ENCODE measurements around the gene METTL26. TPM values are rescaled to one million over a fixed set of nuclear protein-coding genes. Genes with fewer than 3 reads are reported as not detected.

Gene METTL26
- total RNA-seq, 1 donor from 2014 or later: 46.0 TPM

DNA sequence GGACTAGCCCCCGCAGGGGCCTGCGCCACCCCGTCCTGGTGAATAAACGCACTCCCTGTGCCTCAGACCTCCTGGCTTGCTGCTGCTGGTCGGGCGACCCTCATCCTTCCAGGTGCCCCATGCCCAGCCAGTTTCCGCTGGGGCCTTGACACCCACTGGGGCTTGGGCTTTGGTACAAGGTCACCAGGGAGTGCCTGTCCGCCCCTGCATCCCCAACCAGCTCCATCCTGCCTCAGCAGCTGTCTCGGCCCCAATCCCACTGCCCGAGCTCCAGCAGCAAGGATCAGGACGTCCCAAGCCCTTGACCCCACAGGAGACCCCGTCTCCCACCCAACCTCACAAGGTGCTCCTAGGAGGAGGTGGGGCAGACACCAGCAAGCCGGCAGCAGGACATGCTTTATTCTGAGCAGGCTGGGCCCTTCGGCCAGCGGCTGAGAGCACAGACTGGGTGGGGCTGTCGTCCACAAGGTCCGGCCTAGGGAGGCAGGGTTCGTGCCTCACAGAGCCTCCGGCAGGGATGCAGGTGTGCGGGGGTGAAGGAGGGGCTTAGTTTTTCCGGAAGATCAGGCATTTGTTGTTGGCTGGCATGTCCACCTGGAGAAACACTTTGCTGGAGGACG is 1.9 kb downstream of the METTL26 start:
- H3K4me2 ChIP-seq: no peak overlapping the region
- H3K4me1 Mint-ChIP-seq: peaks cover 26% of the 10 kb centered on the region
- no peak overlapping the region for H3K27ac ChIP-seq
- DNase-seq (ENCODE audit: low spot score): no peak
- H3K9me3 Mint-ChIP-seq: peaks cover 3% of the 10 kb centered on the region
- H3K79me2 ChIP-seq (ENCODE audit: low read depth): peaks cover 12% of the 10 kb centered on the region
- no peak overlapping the region for H3K9ac ChIP-seq
- peak overlapping the region; percentile 74 for H3K4me3 Mint-ChIP-seq
- H3K9me3 ChIP-seq (ENCODE audit: low read depth): no peaks in the 10 kb centered on the region
- H2AFZ ChIP-seq (replicated peaks): no peak overlapping the region
- peaks cover 3% of the 10 kb centered on the region for H3K36me3 Mint-ChIP-seq
- H3K4me3 ChIP-seq: no peak overlapping the region
- no peaks in the 10 kb centered on the region for H3K36me3 ChIP-seq
- peaks cover 34% of the 10 kb centered on the region for H3K4me1 ChIP-seq
- H3K27me3 ChIP-seq: no peaks in the 10 kb centered on the region
- H3K27ac Mint-ChIP-seq: no peak overlapping the region
- H3K27me3 Mint-ChIP-seq (ENCODE audit: insufficient read depth, low read depth): peaks cover 11% of the 10 kb centered on the region
- peaks cover 37% of the 10 kb centered on the region for H4K20me1 ChIP-seq (ENCODE audit: low read depth)
- H3F3A ChIP-seq (ENCODE audit: low read depth): peaks cover 31% of the 10 kb centered on the region
- no peak for TF ChIP-seq EZH2 (IDR thresholded peaks at IDR 0.05)
- TF ChIP-seq, protein P1, sequence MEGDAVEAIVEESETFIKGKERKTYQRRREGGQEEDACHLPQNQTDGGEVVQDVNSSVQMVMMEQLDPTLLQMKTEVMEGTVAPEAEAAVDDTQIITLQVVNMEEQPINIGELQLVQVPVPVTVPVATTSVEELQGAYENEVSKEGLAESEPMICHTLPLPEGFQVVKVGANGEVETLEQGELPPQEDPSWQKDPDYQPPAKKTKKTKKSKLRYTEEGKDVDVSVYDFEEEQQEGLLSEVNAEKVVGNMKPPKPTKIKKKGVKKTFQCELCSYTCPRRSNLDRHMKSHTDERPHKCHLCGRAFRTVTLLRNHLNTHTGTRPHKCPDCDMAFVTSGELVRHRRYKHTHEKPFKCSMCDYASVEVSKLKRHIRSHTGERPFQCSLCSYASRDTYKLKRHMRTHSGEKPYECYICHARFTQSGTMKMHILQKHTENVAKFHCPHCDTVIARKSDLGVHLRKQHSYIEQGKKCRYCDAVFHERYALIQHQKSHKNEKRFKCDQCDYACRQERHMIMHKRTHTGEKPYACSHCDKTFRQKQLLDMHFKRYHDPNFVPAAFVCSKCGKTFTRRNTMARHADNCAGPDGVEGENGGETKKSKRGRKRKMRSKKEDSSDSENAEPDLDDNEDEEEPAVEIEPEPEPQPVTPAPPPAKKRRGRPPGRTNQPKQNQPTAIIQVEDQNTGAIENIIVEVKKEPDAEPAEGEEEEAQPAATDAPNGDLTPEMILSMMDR (IDR thresholded peaks at IDR 0.05): no peak
- no peak for TF ChIP-seq EZH2phosphoT487 (IDR thresholded peaks at IDR 0.05)

DNA sequence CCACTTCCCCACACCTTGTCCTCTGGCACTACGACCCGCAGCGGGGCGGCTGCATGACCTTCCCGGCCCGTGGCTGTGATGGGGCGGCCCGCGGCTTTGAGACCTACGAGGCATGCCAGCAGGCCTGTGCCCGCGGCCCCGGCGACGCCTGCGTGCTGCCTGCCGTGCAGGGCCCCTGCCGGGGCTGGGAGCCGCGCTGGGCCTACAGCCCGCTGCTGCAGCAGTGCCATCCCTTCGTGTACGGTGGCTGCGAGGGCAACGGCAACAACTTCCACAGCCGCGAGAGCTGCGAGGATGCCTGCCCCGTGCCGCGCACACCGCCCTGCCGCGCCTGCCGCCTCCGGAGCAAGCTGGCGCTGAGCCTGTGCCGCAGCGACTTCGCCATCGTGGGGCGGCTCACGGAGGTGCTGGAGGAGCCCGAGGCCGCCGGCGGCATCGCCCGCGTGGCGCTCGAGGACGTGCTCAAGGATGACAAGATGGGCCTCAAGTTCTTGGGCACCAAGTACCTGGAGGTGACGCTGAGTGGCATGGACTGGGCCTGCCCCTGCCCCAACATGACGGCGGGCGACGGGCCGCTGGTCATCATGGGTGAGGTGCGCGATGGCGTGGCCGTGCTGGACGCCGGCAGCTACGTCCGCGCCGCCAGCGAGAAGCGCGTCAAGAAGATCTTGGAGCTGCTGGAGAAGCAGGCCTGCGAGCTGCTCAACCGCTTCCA is 2.6 kb downstream of the METTL26 start:
- H2AFZ ChIP-seq (replicated peaks): no peak overlapping the region
- peaks cover 13% of the 10 kb centered on the region for H3K27me3 Mint-ChIP-seq (ENCODE audit: insufficient read depth, low read depth)

DNA sequence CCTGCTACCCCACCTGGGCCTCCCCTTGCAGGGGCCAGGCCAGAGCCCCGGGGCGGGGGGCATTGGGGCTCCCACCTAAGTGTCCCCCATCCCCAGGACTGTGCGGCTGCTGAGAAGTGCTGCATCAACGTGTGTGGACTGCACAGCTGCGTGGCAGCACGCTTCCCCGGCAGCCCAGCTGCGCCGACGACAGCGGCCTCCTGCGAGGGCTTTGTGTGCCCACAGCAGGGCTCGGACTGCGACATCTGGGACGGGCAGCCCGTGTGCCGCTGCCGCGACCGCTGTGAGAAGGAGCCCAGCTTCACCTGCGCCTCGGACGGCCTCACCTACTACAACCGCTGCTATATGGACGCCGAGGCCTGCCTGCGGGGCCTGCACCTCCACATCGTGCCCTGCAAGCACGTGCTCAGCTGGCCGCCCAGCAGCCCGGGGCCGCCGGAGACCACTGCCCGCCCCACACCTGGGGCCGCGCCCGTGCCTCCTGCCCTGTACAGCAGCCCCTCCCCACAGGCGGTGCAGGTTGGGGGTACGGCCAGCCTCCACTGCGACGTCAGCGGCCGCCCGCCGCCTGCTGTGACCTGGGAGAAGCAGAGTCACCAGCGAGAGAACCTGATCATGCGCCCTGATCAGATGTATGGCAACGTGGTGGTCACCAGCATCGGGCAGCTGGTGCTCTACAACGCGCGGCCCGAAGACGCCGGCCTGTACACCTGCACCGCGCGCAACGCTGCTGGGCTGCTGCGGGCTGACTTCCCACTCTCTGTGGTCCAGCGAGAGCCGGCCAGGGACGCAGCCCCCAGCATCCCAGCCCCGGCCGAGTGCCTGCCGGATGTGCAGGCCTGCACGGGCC is 3.4 kb downstream of the METTL26 start:
- Histone ChIP-seq H3F3A (ENCODE audit: low read depth) (peaks cover 33% of the 10 kb centered on the region), H3K36me3 (no peaks in the 10 kb centered on the region)

More for the DNA sequence above, 2.6 kb downstream of the METTL26 start:
- Histone ChIP-seq H3K9ac (no peak overlapping the region), H3K27ac (no peak overlapping the region), H4K20me1 (ENCODE audit: low read depth) (peaks cover 43% of the 10 kb centered on the region), H3K27me3 (no peaks in the 10 kb centered on the region), H3K4me2 (no peak overlapping the region), H3K4me1 (peaks cover 36% of the 10 kb centered on the region), H3K9me3 (ENCODE audit: low read depth) (no peaks in the 10 kb centered on the region), H3K79me2 (ENCODE audit: low read depth) (peaks cover 12% of the 10 kb centered on the region), H3F3A (ENCODE audit: low read depth) (peaks cover 36% of the 10 kb centered on the region), H3K4me3 (no peak overlapping the region), H3K36me3 (no peaks in the 10 kb centered on the region)
- H3K27ac Mint-ChIP-seq: no peak overlapping the region
- H3K9me3 Mint-ChIP-seq: peaks cover 3% of the 10 kb centered on the region
- TF ChIP-seq, protein P1 (IDR thresholded peaks at IDR 0.05): no peak
- no peak for TF ChIP-seq EZH2phosphoT487 (IDR thresholded peaks at IDR 0.05)
- TF ChIP-seq EZH2 (IDR thresholded peaks at IDR 0.05): no peak
- no peak overlapping the region for H3K4me3 Mint-ChIP-seq
- DNase-seq (ENCODE audit: low spot score): no peak
- H3K4me1 Mint-ChIP-seq: peaks cover 29% of the 10 kb centered on the region
- peaks cover 3% of the 10 kb centered on the region for H3K36me3 Mint-ChIP-seq

More for the DNA sequence above, 3.4 kb downstream of the METTL26 start:
- Histone ChIP-seq H3K4me2 (peak overlapping the region; percentile 93), H3K27ac (no peak overlapping the region), H3K4me3 (no peak overlapping the region), H3K79me2 (ENCODE audit: low read depth) (peaks cover 12% of the 10 kb centered on the region), H3K9ac (no peak overlapping the region), H3K9me3 (ENCODE audit: low read depth) (no peaks in the 10 kb centered on the region), H2AFZ (replicated peaks) (no peak overlapping the region), H3K27me3 (no peaks in the 10 kb centered on the region), H3K4me1 (peaks cover 30% of the 10 kb centered on the region), H4K20me1 (ENCODE audit: low read depth) (peaks cover 43% of the 10 kb centered on the region)
- TF ChIP-seq, protein P1 (IDR thresholded peaks at IDR 0.05): no peak
- no peak for TF ChIP-seq EZH2 (IDR thresholded peaks at IDR 0.05)
- no peak for TF ChIP-seq EZH2phosphoT487 (IDR thresholded peaks at IDR 0.05)
- Mint-ChIP-seq H3K4me1 (peaks cover 26% of the 10 kb centered on the region), H3K27me3 (ENCODE audit: insufficient read depth, low read depth) (peaks cover 12% of the 10 kb centered on the region), H3K36me3 (peaks cover 3% of the 10 kb centered on the region), H3K9me3 (peaks cover 3% of the 10 kb centered on the region), H3K4me3 (peak overlapping the region; percentile 27), H3K27ac (no peak overlapping the region)
- DNase-seq (ENCODE audit: low spot score): no peak
